Transverse colon (tissue), 4 donors: Measurements from ENCODE around the gene TDP2. TPM values are rescaled to one million over a fixed set of nuclear protein-coding genes. Genes with fewer than 3 reads are reported as not detected.
"Not testable (repeated sequence)": the region's sequence is repeated elsewhere in the genome, so short reads cannot be mapped to it uniquely, and the experiment has no call there.

Source experiments
- DNase-seq: peaks from one replicate; pipeline ENCODE4 v3.0.0-alpha.2; 2019
- H3K27ac ChIP-seq, 4 donors: fragments of 200-600 bp; sonication (generic); 2 replicates each; pipeline ENCODE4 v1.5.1; 2016 to 2018; ENCODE audit warnings: inconsistent platforms in 4 of 4
- H3K27me3 ChIP-seq: fragments of 200-600 bp; sonication (generic); 2 replicates; pipeline ENCODE4 v1.5.1; 2017; ENCODE audit warnings: inconsistent platforms
- H3K36me3 ChIP-seq, 4 donors: fragments of 200-600 bp; sonication (generic); 2 replicates each; pipeline ENCODE4 v1.5.1; 2017 to 2019; ENCODE audit warnings: inconsistent platforms in 4 of 4
- H3K4me1 ChIP-seq, 4 donors: fragments of 200-600 bp; sonication (generic); 2 replicates each; pipeline ENCODE4 v1.5.1; 2017 to 2020; ENCODE audit warnings: inconsistent platforms in 4 of 4
- H3K4me3 ChIP-seq, 4 donors: fragments of 200-600 bp; sonication (generic); 1 replicate in 1 of 4; 2 replicates in 3 of 4; pipeline versions ENCODE4 v1.5.1 to v1.6.1; 2017 to 2019; ENCODE audit warnings: inconsistent platforms in 4 of 4
- H3K9me3 ChIP-seq, 2 donors: fragments of 200-600 bp; sonication (generic); 2 replicates each; pipeline ENCODE4 v1.5.1; 2017 to 2019; ENCODE audit warnings: inconsistent platforms in 2 of 2
- CTCF ChIP-seq, 5 experiments: fragments of 200-600 bp in 3 of 5; fragments of 450-650 bp in 2 of 5; sonication (generic) in 3 of 5; IDR thresholded peaks; 1 replicate in 2 of 5; 2 replicates in 3 of 5; pipeline ENCODE4 v1.5.1; 2016 to 2017; ENCODE audit warnings: antibody characterized with exemption in 5 of 5, inconsistent platforms in 3 of 5, mild to moderate bottlenecking in 2 of 5, moderate library complexity in 1 of 5
- EP300 ChIP-seq: sonication (generic); formaldehyde crosslinking; IDR thresholded peaks from one replicate; pipeline ENCODE4 v1.6.1; 2017; ENCODE audit warnings: antibody characterized with exemption, low read depth
- POLR2A ChIP-seq: fragments of 450-650 bp; IDR thresholded peaks from one replicate; pipeline ENCODE4 v1.6.1; 2016; ENCODE audit warnings: antibody characterized with exemption, mild to moderate bottlenecking, moderate library complexity
- POLR2AphosphoS5 ChIP-seq, 3 donors: sonication (generic); formaldehyde crosslinking; IDR thresholded peaks; one replicate each; pipeline ENCODE4 v1.6.1; 2016; ENCODE audit warnings: antibody characterized with exemption in 3 of 3
- WGBS, 2 donors: methylation state at CpG; one replicate each; pipeline ENCODE4 v1.1.5; 2018; ENCODE audit warnings: low coverage in 1 of 2; 5-methylcytosine and 5-hydroxymethylcytosine counted together
- in situ Hi-C, 4 donors: fragments of 200-750 bp; cut with MboI; loops; one replicate each; pipeline versions ENCODE4 v1.15.0 to v1.15.1; 2017; ENCODE audit warnings: low sequenced_read_pairs in 3 of 4, low pct_ligation_motif_present in 1 of 4, low pct_unique_long_range_greater_than_20kb in 1 of 4
- intact Hi-C: fragments of 100-400 bp; cut with DNase I; formaldehyde crosslinking; loops from one replicate; pipeline ENCODE4 v1.15.1; 2023; ENCODE audit warnings: low total_unique reads
- total RNA-seq, 4 donors: library from RNA; depleted of rRNA; stranded (reverse); fragments of >200 nt; gene quantifications; one replicate each; pipeline ENCODE4 v1.1.0, GENCODE V29; 2016

Gene TDP2
- total RNA-seq, 4 donors from 2014 or later, result 48.4 to 292 (median 151) TPM

- Histone ChIP-seq H3K27me3 (no peaks in the 10 kb centered on the region), H3K36me3 (peaks cover 0 to 5% (median under 1%) of the 10 kb centered on the region in 4 donors), H3K27ac (no peak overlapping the region), H3K4me3 (no peak overlapping the region), H3K9me3 (no peaks in the 10 kb centered on the region), H3K4me1 (peaks cover 0 to 3% (median 0%) of the 10 kb centered on the region in 4 donors)
- intact Hi-C loops, result no loop called here
- in situ Hi-C loops, result loop anchor here in 3 of 4 donors (5.0 to 25.0 kb wide), 3 partner anchors 114 to 259 kb away; no protein-coding TSS in a partner anchor
- TF ChIP-seq POLR2A, result no peak
- TF ChIP-seq POLR2AphosphoS5 (IDR thresholded peaks at IDR 0.05), result no peak
- TF ChIP-seq EP300, result no peak
- no peak for TF ChIP-seq CTCF (IDR thresholded peaks at IDR 0.05)
- DNase-seq, result no peak
- WGBS, 2 donors, result 93 to 94% methylated on average over 2 of the region's 2 CpGs
Observed at GRCh38 chr6:24696097-24696496, 29.4 kb upstream of the TDP2 start.

- not testable (repeated sequence) for H3K9me3 ChIP-seq, H3K27ac ChIP-seq, H3K27me3 ChIP-seq, H3K36me3 ChIP-seq, H3K4me3 ChIP-seq, H3K4me1 ChIP-seq
- intact Hi-C loops, result loop anchor here (2.0 kb wide), 1 partner anchor 107 kb away; no protein-coding TSS in a partner anchor
- 27% methylated on average over 7 to 8 of the region's 8 CpGs for WGBS, 2 donors
- DNase-seq, result peak; percentile 44
- in situ Hi-C loops, result loop anchor here in 3 of 4 donors (5.0 to 25.0 kb wide), 3 partner anchors 113 to 258 kb away; no protein-coding TSS in a partner anchor
- peak; percentile 32 to 80 (median 55) for TF ChIP-seq CTCF (IDR thresholded peaks at IDR 0.05)
Observed at GRCh38 chr6:24695635-24696034, 28.9 kb upstream of the TDP2 start.

GRCh38 chr6:24694198-24694597 lies 27.5 kb upstream of the TDP2 start:
- Histone ChIP-seq H3K27me3 (no peaks in the 10 kb centered on the region), H3K4me1 (peaks cover 0 to 3% (median 0%) of the 10 kb centered on the region in 4 donors), H3K36me3 (peaks cover 0 to 5% (median 0%) of the 10 kb centered on the region in 4 donors), H3K27ac (no peak overlapping the region), H3K9me3 (no peaks in the 10 kb centered on the region), H3K4me3 (no peak overlapping the region)
- intact Hi-C loops, result loop anchor here (2.0 kb wide), 1 partner anchor 105 kb away; no protein-coding TSS in a partner anchor
- TF ChIP-seq POLR2A, result no peak
- no peak for TF ChIP-seq POLR2AphosphoS5 (IDR thresholded peaks at IDR 0.05)
- TF ChIP-seq CTCF (IDR thresholded peaks at IDR 0.05), result no peak
- no peak for TF ChIP-seq EP300
- 76% methylated on average over 1 of the region's 1 CpG; no CpG with 5 or more reads in 1 of the 2 donors for WGBS, 2 donors
- in situ Hi-C loops, result loop anchor here in 3 of 4 donors (5.0 to 25.0 kb wide), 4 partner anchors 112 to 257 kb away; no protein-coding TSS in a partner anchor
- no peak for DNase-seq

GRCh38 chr6:24692848-24693592 lies 26.3 kb upstream of the TDP2 start:
- DNase-seq, result no peak
- TF ChIP-seq EP300, result no peak
- no peak for TF ChIP-seq POLR2AphosphoS5 (IDR thresholded peaks at IDR 0.05)
- no peak for TF ChIP-seq CTCF (IDR thresholded peaks at IDR 0.05)
- no peak for TF ChIP-seq POLR2A
- H3K4me3 ChIP-seq, result no peak overlapping the region
- peaks cover 0 to 3% (median 0%) of the 10 kb centered on the region in 4 donors for H3K4me1 ChIP-seq
- no peaks in the 10 kb centered on the region for H3K27me3 ChIP-seq
- no peaks in the 10 kb centered on the region for H3K9me3 ChIP-seq
- 84 to 100% methylated on average over 1 to 2 of the region's 2 CpGs for WGBS, 2 donors
- no peak overlapping the region for H3K27ac ChIP-seq
- intact Hi-C loops, result no loop called here
- H3K36me3 ChIP-seq, result peaks cover 0 to 2% (median 0%) of the 10 kb centered on the region in 4 donors
- in situ Hi-C loops, result loop anchor here in 3 of 4 donors (5.0 to 25.0 kb wide), 4 partner anchors 111 to 256 kb away; no protein-coding TSS in a partner anchor
